Testis (tissue), 2 donors: ENCODE results near the gene EWSR1.

Experiments
- CTCF ChIP-seq, 3 experiments: fragments of 450-650 bp in 2 of 3; fragments of 200-600 bp in 1 of 3; sonication (generic) in 1 of 3; IDR thresholded peaks; one replicate each; pipeline ENCODE4 v1.5.1; 2016 to 2019; ENCODE audit warnings: antibody characterized with exemption in 3 of 3, mild to moderate bottlenecking in 2 of 3, moderate library complexity in 1 of 3
- POLR2A ChIP-seq: fragments of 450-650 bp; IDR thresholded peaks from one replicate; pipeline ENCODE4 v1.6.1; 2017; ENCODE audit warnings: antibody characterized with exemption, mild to moderate bottlenecking, moderate library complexity

DNA sequence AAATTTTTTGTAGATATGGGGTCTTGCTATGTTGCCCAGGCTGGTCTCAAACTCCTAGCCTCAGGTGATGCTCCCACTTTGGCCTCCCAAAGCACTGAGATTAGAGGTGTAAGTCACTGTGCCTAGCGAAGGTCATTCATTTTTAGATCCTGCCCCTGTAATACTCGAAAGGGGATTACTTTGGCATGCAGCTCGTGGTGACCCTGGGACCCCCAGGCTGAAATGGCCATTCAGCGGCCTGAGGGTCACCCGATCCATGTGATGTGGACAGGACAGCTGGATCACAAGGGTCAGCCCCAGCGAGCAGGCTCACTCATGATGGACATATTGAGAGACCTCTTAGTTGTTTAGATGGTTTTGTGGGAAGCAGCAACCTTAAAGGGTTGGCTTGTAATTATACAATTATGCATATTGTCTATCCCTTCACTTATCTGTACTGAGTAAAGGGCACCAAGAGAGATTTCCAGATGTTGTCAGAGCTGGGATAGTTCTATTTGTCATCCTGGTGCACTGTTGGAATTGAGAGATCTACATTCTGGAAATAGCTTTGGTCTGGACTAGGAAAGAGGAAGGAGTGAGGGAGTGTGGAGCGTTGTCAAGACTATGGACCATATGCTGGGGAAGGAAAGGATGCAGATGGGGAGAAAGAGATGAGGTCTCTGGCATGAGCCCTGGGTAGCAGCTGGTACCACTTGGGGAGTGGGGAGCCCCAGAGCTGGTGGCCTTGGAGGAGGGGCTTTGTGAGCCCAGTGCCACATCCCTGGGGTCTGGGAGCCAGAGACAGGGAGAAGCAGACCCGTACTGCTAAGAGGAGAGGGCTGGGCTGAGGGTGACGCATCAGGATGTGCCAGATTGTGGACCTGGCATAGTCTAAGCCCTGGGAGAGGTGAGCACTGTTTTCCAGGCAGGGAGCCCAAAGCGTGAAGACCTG, 15.8 kb upstream of the EWSR1 start:
- TF ChIP-seq CTCF (IDR thresholded peaks at IDR 0.05) (no peak), POLR2A (no peak)
